Dedifferentiated amniotic fluid mesenchymal stem cell (primary cell): Measurements from ENCODE around the gene WFDC9.
"Not testable (repeated sequence)": the region's sequence is repeated elsewhere in the genome, so short reads cannot be mapped to it uniquely, and the experiment has no call there.

Experiments used
- DNase-seq: peaks from one replicate; pipeline ENCODE4 v3.0.0-alpha.2; 2016; ENCODE audit errors: extremely low spot score

WFDC9 gene

GRCh38 chr20:45631184-45631583, at the start of gene WFDC9:
TSS of gene WFDC9 (minus strand) at chr20:45631284. CDS start at chr20:45610181, 21,103 bp downstream.
- DNase-seq = no peak

- DNase-seq = no peak
Observed at GRCh38 chr20:45679650-45680049, 48.6 kb upstream of the WFDC9 start.

- no peak for DNase-seq
Observed at GRCh38 chr20:45672765-45673164, 41.7 kb upstream of the WFDC9 start.

GRCh38 chr20:45670139-45670538, 39.1 kb upstream of the WFDC9 start, which contains the start of gene WFDC11:
TSS of gene WFDC11 (minus strand) at chr20:45670239. CDS start at chr20:45650600, 19,639 bp downstream.
- no peak for DNase-seq

- not testable (repeated sequence) for DNase-seq
Observed at GRCh38 chr20:45657038-45657437, 26.0 kb upstream of the WFDC9 start.

- not testable (repeated sequence) for DNase-seq
Observed at GRCh38 chr20:45651726-45652125, 20.6 kb upstream of the WFDC9 start.

GRCh38 chr20:45649312-45649863, 18.3 kb upstream of the WFDC9 start:
- no peak for DNase-seq

- DNase-seq = no peak
Observed at GRCh38 chr20:45647441-45648050, 16.5 kb upstream of the WFDC9 start.

GRCh38 chr20:45646875-45647274, 15.8 kb upstream of the WFDC9 start:
- no peak for DNase-seq

- DNase-seq = not testable (repeated sequence)
Observed at GRCh38 chr20:45645869-45646268, 14.8 kb upstream of the WFDC9 start.

GRCh38 chr20:45641076-45641475, 10.0 kb upstream of the WFDC9 start:
- not testable (repeated sequence) for DNase-seq

- no peak for DNase-seq
Observed at GRCh38 chr20:45639687-45640086, 8.6 kb upstream of the WFDC9 start.

- DNase-seq = no peak
Observed at GRCh38 chr20:45636513-45636912, 5.4 kb upstream of the WFDC9 start.

- no peak for DNase-seq
Observed at GRCh38 chr20:45630371-45630770, 713 bp downstream of the WFDC9 start.

- DNase-seq = no peak
Observed at GRCh38 chr20:45629496-45630100, 1.5 kb downstream of the WFDC9 start, which contains the start of gene WFDC10A. TSS of gene WFDC10A (plus strand) at chr20:45629739. CDS start at chr20:45629814, 75 bp downstream.

GRCh38 chr20:45626540-45626939, 4.5 kb downstream of the WFDC9 start:
- DNase-seq = no peak

- no peak for DNase-seq
Observed at GRCh38 chr20:45621593-45621992, 9.5 kb downstream of the WFDC9 start.

GRCh38 chr20:45617591-45617990, 13.5 kb downstream of the WFDC9 start:
- DNase-seq = no peak

GRCh38 chr20:45612314-45612713, 18.8 kb downstream of the WFDC9 start:
- no peak for DNase-seq

- no peak for DNase-seq
Observed at GRCh38 chr20:45611054-45611453, 20.0 kb downstream of the WFDC9 start.

GRCh38 chr20:45607810-45608209, 23.3 kb downstream of the WFDC9 start:
- no peak for DNase-seq

GRCh38 chr20:45595235-45595634, 35.8 kb downstream of the WFDC9 start:
- DNase-seq = no peak

- DNase-seq = no peak
Observed at GRCh38 chr20:45593498-45593897, 37.6 kb downstream of the WFDC9 start.
